Trophoblast cell (in vitro differentiated cells and primary cell): ENCODE data around the gene UNC79.

ENCODE experiments used
- DNase-seq, 2 donors: peaks; one replicate each; pipeline ENCODE4 v3.0.0-alpha.2; 2016
- H2AFZ ChIP-seq: 2 replicates; pipeline ENCODE4 v1.6.1; 2013; ENCODE audit warnings: low read length, moderate library complexity, mild to moderate bottlenecking; ENCODE audit not compliant: insufficient read depth, poor library complexity
- H2AK5ac ChIP-seq: 2 replicates; pipeline ENCODE4 v1.6.1; 2013; ENCODE audit warnings: mild to moderate bottlenecking, low read length
- H2BK120ac ChIP-seq: 2 replicates; pipeline ENCODE4 v1.6.1; 2013; ENCODE audit warnings: low read length, mild to moderate bottlenecking, moderate library complexity; ENCODE audit not compliant: insufficient read depth, poor library complexity
- H2BK12ac ChIP-seq: 2 replicates; pipeline ENCODE4 v1.6.1; 2013; ENCODE audit warnings: mild to moderate bottlenecking, low read length, moderate library complexity
- H2BK5ac ChIP-seq: 2 replicates; pipeline ENCODE4 v1.6.1; 2013; ENCODE audit warnings: low read length, low read depth, moderate library complexity, mild to moderate bottlenecking; ENCODE audit not compliant: poor library complexity
- H3K14ac ChIP-seq: 2 replicates; pipeline ENCODE4 v1.6.1; 2013; ENCODE audit warnings: mild to moderate bottlenecking, low read length
- H3K18ac ChIP-seq: 2 replicates; pipeline ENCODE4 v1.6.1; 2013; ENCODE audit warnings: mild to moderate bottlenecking, low read length
- H3K23ac ChIP-seq: 2 replicates; pipeline ENCODE4 v1.6.1; 2013; ENCODE audit warnings: low read length
- H3K27ac ChIP-seq: 2 replicates; pipeline ENCODE4 v1.5.1; 2013; ENCODE audit warnings: low read depth, mild to moderate bottlenecking, inconsistent platforms, low read length, moderate library complexity
- H3K27me3 ChIP-seq: 2 replicates; pipeline ENCODE4 v1.6.1; 2013; ENCODE audit warnings: inconsistent platforms, mild to moderate bottlenecking, low read length, moderate library complexity; ENCODE audit not compliant: insufficient read depth
- H3K36me3 ChIP-seq, 2 experiments: 1 replicate in 1 of 2; 2 replicates in 1 of 2; pipeline ENCODE4 v1.6.1; 2013; ENCODE audit warnings: low read length in 2 of 2, mild to moderate bottlenecking in 2 of 2, moderate library complexity in 1 of 2; ENCODE audit not compliant: insufficient read depth in 2 of 2, control insufficient read depth in 1 of 2
- H3K4ac ChIP-seq: 2 replicates; pipeline ENCODE4 v1.6.1; 2013; ENCODE audit warnings: low read depth, mild to moderate bottlenecking, low read length, moderate library complexity
- H3K4me1 ChIP-seq, 2 experiments: 1 replicate in 1 of 2; 2 replicates in 1 of 2; pipeline ENCODE4 v1.6.1; 2013; ENCODE audit warnings: low read length in 2 of 2, mild to moderate bottlenecking in 2 of 2, moderate library complexity in 1 of 2; ENCODE audit not compliant: insufficient read depth in 2 of 2, control insufficient read depth in 1 of 2
- H3K4me2 ChIP-seq: 2 replicates; pipeline ENCODE4 v1.6.1; 2013; ENCODE audit warnings: inconsistent platforms, mild to moderate bottlenecking, low read length, moderate library complexity
- H3K4me3 ChIP-seq: 2 replicates; pipeline ENCODE4 v1.5.1; 2013; ENCODE audit warnings: mild to moderate bottlenecking, low read depth, low read length, inconsistent platforms
- H3K79me1 ChIP-seq: one replicate; pipeline ENCODE4 v1.6.1; 2013; ENCODE audit warnings: low read length
- H3K79me2 ChIP-seq: 2 replicates; pipeline ENCODE4 v1.6.1; 2013; ENCODE audit warnings: low read length, mild to moderate bottlenecking; ENCODE audit not compliant: control insufficient read depth, insufficient read depth, poor library complexity
- H3K9ac ChIP-seq: 2 replicates; pipeline ENCODE4 v1.6.1; 2013; ENCODE audit warnings: mild to moderate bottlenecking, low read length
- H3K9me3 ChIP-seq: 2 replicates; pipeline ENCODE4 v1.6.1; 2013; ENCODE audit warnings: low read depth, mild to moderate bottlenecking, control low read depth, inconsistent platforms, low read length; ENCODE audit not compliant: insufficient read depth
- H4K12ac ChIP-seq: 2 replicates; pipeline ENCODE4 v1.6.1; 2013; ENCODE audit warnings: low read depth, mild to moderate bottlenecking, low read length, moderate library complexity
- H4K8ac ChIP-seq: 2 replicates; pipeline ENCODE4 v1.6.1; 2013; ENCODE audit warnings: low read depth, mild to moderate bottlenecking, low read length, moderate library complexity
- H4K91ac ChIP-seq: one replicate; pipeline ENCODE4 v1.6.1; 2013; ENCODE audit warnings: low read depth, mild to moderate bottlenecking, low read length, moderate library complexity
- WGBS: extraction: QIAGEN DNeasy Blood & Tissue Kit; methylation state at CpG from one replicate; pipeline ENCODE4 v1.1.7; 2013; ENCODE audit warnings: missing lambda C conversion rate; ENCODE audit not compliant: insufficient read length, insufficient coverage; ENCODE audit errors: extremely low coverage; 5-methylcytosine and 5-hydroxymethylcytosine counted together

The UNC79 gene

DNA sequence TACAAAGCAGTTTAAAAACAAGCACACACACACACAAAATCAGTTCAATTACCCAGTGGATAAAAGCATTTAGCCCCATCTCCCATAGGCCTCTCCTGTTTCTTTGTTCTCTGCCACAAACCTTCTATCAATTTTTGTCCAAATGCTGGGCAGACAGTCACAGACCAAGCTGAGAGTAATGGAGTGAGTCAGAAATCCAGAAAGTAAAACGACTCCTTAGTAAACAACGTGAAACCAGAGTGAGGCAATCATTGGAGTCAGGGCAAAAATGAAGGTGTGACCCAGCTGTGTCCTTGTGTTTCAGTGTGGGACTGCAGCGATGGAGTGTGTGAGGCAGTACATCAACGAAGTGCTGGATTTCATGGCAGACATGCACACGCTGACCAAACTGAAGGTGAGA is 255.5 kb downstream of the UNC79 start:
- Histone ChIP-seq H3K9ac (no peak overlapping the region), H2AFZ (no peak overlapping the region), H3K23ac (no peak overlapping the region), H2BK120ac (no peak overlapping the region), H4K91ac (no peak overlapping the region), H3K36me3 (no peaks in the 10 kb centered on the region), H3K79me2 (no peaks in the 10 kb centered on the region), H3K79me1 (no peaks in the 10 kb centered on the region), H2BK12ac (no peak overlapping the region), H2BK5ac (no peak overlapping the region), H3K14ac (no peak overlapping the region), H4K12ac (no peak overlapping the region), H3K4me3 (no peak overlapping the region), H3K18ac (no peak overlapping the region), H3K27ac (no peak overlapping the region), H3K4me1 (no peaks in the 10 kb centered on the region), H3K4me2 (no peak overlapping the region), H3K9me3 (no peaks in the 10 kb centered on the region), H3K4ac (no peak overlapping the region), H3K27me3 (no peaks in the 10 kb centered on the region), H4K8ac (no peak overlapping the region), H2AK5ac (no peak overlapping the region)
- DNase-seq: no peak
- no CpG with 5 or more reads among the region's 5 CpGs for WGBS

DNA sequence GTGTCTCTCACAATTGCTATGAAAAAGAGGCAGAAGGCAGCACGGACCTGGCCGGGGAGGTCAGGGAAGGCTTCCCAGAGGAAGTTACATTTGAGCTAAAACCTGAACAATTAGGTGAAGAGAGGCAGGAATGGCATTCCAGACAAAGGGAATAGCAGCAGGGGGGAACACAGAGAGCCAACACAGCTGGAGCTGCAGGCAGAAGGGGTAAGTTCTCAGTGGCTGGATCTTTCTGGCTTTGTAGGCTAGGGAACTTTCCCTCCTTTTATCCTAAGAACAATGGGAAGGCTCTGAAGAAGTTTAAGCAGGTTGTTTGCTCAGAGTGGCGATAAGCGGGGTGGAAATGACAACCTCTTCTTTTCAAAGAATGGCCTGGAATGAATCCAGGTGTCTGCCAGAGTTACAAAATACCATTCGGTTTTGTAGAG is 257.5 kb downstream of the UNC79 start:
- Histone ChIP-seq H4K12ac (no peak overlapping the region), H3K23ac (no peak overlapping the region), H3K27ac (no peak overlapping the region), H3K14ac (no peak overlapping the region), H2BK120ac (no peak overlapping the region), H3K4me1 (no peaks in the 10 kb centered on the region), H3K79me2 (no peaks in the 10 kb centered on the region), H4K91ac (no peak overlapping the region), H3K9ac (no peak overlapping the region), H3K4me2 (no peak overlapping the region), H2AK5ac (no peak overlapping the region), H4K8ac (no peak overlapping the region), H3K9me3 (no peaks in the 10 kb centered on the region), H2BK12ac (no peak overlapping the region), H3K36me3 (no peaks in the 10 kb centered on the region), H3K18ac (no peak overlapping the region), H3K4me3 (no peak overlapping the region), H3K27me3 (no peaks in the 10 kb centered on the region), H3K4ac (no peak overlapping the region), H2BK5ac (no peak overlapping the region), H3K79me1 (no peaks in the 10 kb centered on the region), H2AFZ (no peak overlapping the region)
- WGBS: no CpG with 5 or more reads among the region's 5 CpGs
- DNase-seq: no peak

- no peak overlapping the region for H4K8ac ChIP-seq
- no peak overlapping the region for H3K4me2 ChIP-seq
- no peak overlapping the region for H3K23ac ChIP-seq
- no CpG with 5 or more reads among the region's 4 CpGs for WGBS
- H3K79me2 ChIP-seq: no peaks in the 10 kb centered on the region
- H3K4me1 ChIP-seq: no peaks in the 10 kb centered on the region
- H2BK12ac ChIP-seq: no peak overlapping the region
- no peak overlapping the region for H3K9ac ChIP-seq
- H3K18ac ChIP-seq: no peak overlapping the region
- H4K12ac ChIP-seq: no peak overlapping the region
- H3K79me1 ChIP-seq: no peaks in the 10 kb centered on the region
- DNase-seq: no peak
- no peak overlapping the region for H3K27ac ChIP-seq
- H3K4me3 ChIP-seq: no peak overlapping the region
- no peak overlapping the region for H2AFZ ChIP-seq
- H3K4ac ChIP-seq: no peak overlapping the region
- no peaks in the 10 kb centered on the region for H3K27me3 ChIP-seq
- no peak overlapping the region for H2BK120ac ChIP-seq
- H4K91ac ChIP-seq: no peak overlapping the region
- no peaks in the 10 kb centered on the region for H3K36me3 ChIP-seq
- no peak overlapping the region for H2AK5ac ChIP-seq
- H3K9me3 ChIP-seq: no peaks in the 10 kb centered on the region
- H2BK5ac ChIP-seq: no peak overlapping the region
- H3K14ac ChIP-seq: no peak overlapping the region
Observed at GRCh38 chr14:93688820-93689219, 258.1 kb downstream of the UNC79 start.

- no peak for DNase-seq
- no peaks in the 10 kb centered on the region for H3K4me1 ChIP-seq
- H3K4me3 ChIP-seq: no peak overlapping the region
- H3K9me3 ChIP-seq: no peaks in the 10 kb centered on the region
- no peaks in the 10 kb centered on the region for H3K79me1 ChIP-seq
- H3K14ac ChIP-seq: no peak overlapping the region
- no peaks in the 10 kb centered on the region for H3K79me2 ChIP-seq
- H3K27ac ChIP-seq: no peak overlapping the region
- no peak overlapping the region for H4K8ac ChIP-seq
- no peak overlapping the region for H3K4me2 ChIP-seq
- no peak overlapping the region for H3K9ac ChIP-seq
- no peak overlapping the region for H3K18ac ChIP-seq
- no peak overlapping the region for H2BK5ac ChIP-seq
- no peak overlapping the region for H4K91ac ChIP-seq
- no peak overlapping the region for H2AK5ac ChIP-seq
- H2BK120ac ChIP-seq: no peak overlapping the region
- H3K23ac ChIP-seq: no peak overlapping the region
- WGBS: no CpG with 5 or more reads among the region's 6 CpGs
- H3K27me3 ChIP-seq: no peaks in the 10 kb centered on the region
- H2BK12ac ChIP-seq: no peak overlapping the region
- H2AFZ ChIP-seq: no peak overlapping the region
- no peak overlapping the region for H4K12ac ChIP-seq
- H3K4ac ChIP-seq: no peak overlapping the region
- H3K36me3 ChIP-seq: no peaks in the 10 kb centered on the region
Observed at GRCh38 chr14:93690146-93690545, 259.4 kb downstream of the UNC79 start.
